ENCODE results near the gene PAK1IP1.

GRCh38 chr6:10725716-10726115, 30.9 kb downstream of the PAK1IP1 start:
- TF ChIP-seq CTCF (IDR thresholded peaks at IDR 0.05; ENCODE audit: low read length): no peak
- no peak for TF ChIP-seq EZH2phosphoT487 (IDR thresholded peaks at IDR 0.05; ENCODE audit: low read length)

Measured in MM.1S (cell line).